Measurements from ENCODE around the gene C6orf136. TPM values are rescaled to one million over a fixed set of nuclear protein-coding genes. Genes with fewer than 3 reads are reported as not detected.

C6orf136 gene
- total and polyA plus RNA-seq, 9 of the 15 experiments (the other 6 are each of a cell fraction or from before 2014, with no cell fraction given) = 14.1 to 63.1 (median 18.4) TPM

- Histone ChIP-seq H3K9me3 (replicated peaks; ENCODE audit: control insufficient read depth, insufficient read depth, low read depth, low read length) (no peaks in the 10 kb centered on the region), H3K79me2 (ENCODE audit: control insufficient read depth, insufficient read depth, low read length) (no peaks in the 10 kb centered on the region), H4K20me1 (replicated peaks; ENCODE audit: control insufficient read depth, insufficient read depth, low read length) (no peaks in the 10 kb centered on the region), H2AFZ (ENCODE audit: low read depth, low read length) (no peak overlapping the region), H3K9me1 (ENCODE audit: control insufficient read depth, insufficient read depth, low read length) (no peaks in the 10 kb centered on the region), H3K4me2 (ENCODE audit: insufficient read depth, low read length) (no peak overlapping the region), H3K4me1 (replicated peaks in 1 of 2; ENCODE audit: control insufficient read depth in 2 of 2, insufficient read depth in 2 of 2, low read length in 2 of 2) (no peaks in the 10 kb centered on the region; a peak in 1 of 5 replicates), H3K4me3 (no peak overlapping the region), H3K27ac (ENCODE audit: extremely low read depth, low read depth, low read length) (no peak overlapping the region), H3K27me3 (ENCODE audit: control insufficient read depth in 2 of 2, insufficient read depth in 2 of 2, low read length in 2 of 2) (no peaks in the 10 kb centered on the region), H3K9ac (ENCODE audit: insufficient read depth in 1 of 2, low read depth in 2 of 2, low read length in 2 of 2) (no peak overlapping the region), H3K36me3 (ENCODE audit: control insufficient read depth, insufficient read depth, low read length) (peaks cover 91% of the 10 kb centered on the region)
- TF ChIP-seq NCOA2 (IDR thresholded peaks at IDR 0.05; ENCODE audit: partially characterized antibody in 2 of 2) = no peak
- TF ChIP-seq WHSC1 (IDR thresholded peaks at IDR 0.05; ENCODE audit: low read length) = no peak
- no peak for TF ChIP-seq SAFB (IDR thresholded peaks at IDR 0.05; ENCODE audit: borderline replicate concordance, low read depth, low read length)
- no peak for TF ChIP-seq ZMIZ1 (IDR thresholded peaks at IDR 0.05; ENCODE audit: low read depth in 2 of 2, low read length in 2 of 2)
- TF ChIP-seq IRF9 (tag; IDR thresholded peaks at IDR 0.05) = no peak
- TF ChIP-seq E4F1 (CRISPR knock-in tag; IDR thresholded peaks at IDR 0.05; ENCODE audit: borderline replicate concordance) = no peak
- TF ChIP-seq SMARCB1 (IDR thresholded peaks at IDR 0.05; ENCODE audit: insufficient read length, low read depth) = no peak
- TF ChIP-seq PRMT5 (CRISPR knock-in tag; IDR thresholded peaks at IDR 0.05) = no peak
- no peak for ATAC-seq
- no peak for FAIRE-seq
- WGBS (ENCODE audit: insufficient coverage, low coverage, missing lambda C conversion rate) = 98% methylated on average over 3 of the region's 3 CpGs
- no peak for DNase-seq (ENCODE audit: extremely low read depth in 1 of 4, low spot score in 3 of 4)
- CTCF ChIA-PET (ENCODE audit: low intra/inter-chr PET ratio) = no interaction called here
- POLR2A ChIA-PET = interaction anchor here (1.0 to 1.2 kb wide), 2 partner anchors 14 to 27 kb away, joined by 3 to 4 read pairs; no protein-coding TSS in a partner anchor
- intact Hi-C loops (cut with micrococcal nuclease) (no loop called here), in situ Hi-C loops (cut with MboI) (no loop called here)
- BruUV-seq (replicated peaks) = no TSS peak
Observed at GRCh38 chr6:30655743-30656094, 8.8 kb downstream of the C6orf136 start.

All from K562 (cell line).